GM12801 (cell line): Measurements from ENCODE around the gene HASPIN.

Source experiments
- TF ChIP-seq, protein P1 (sequence below): IDR thresholded peaks from one replicate; pipeline ENCODE4 v1.5.1; 2011; ENCODE audit warnings: control low read depth; ENCODE audit not compliant: insufficient read length; ENCODE audit errors: extremely low read depth

HASPIN gene

DNA sequence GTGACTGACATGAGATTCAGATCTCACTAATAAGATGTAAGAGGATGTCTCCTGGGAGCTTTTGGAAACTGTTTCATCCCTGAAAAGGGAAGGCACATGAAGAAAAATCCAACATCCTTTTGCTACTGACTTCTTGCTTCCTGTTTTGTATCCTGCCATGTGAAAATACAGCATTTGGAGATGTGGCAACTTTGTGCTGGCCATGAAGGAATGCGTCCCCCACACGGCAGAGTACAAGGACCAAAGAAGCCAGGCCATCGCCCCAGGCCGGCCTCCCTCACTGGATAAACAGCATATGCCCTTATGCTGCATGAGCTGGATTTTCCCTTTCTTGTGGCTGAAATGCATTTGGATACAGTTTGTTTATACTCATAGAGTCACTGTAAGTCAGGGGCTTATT lies 5.5 kb upstream of the HASPIN start:
- TF ChIP-seq, protein P1, sequence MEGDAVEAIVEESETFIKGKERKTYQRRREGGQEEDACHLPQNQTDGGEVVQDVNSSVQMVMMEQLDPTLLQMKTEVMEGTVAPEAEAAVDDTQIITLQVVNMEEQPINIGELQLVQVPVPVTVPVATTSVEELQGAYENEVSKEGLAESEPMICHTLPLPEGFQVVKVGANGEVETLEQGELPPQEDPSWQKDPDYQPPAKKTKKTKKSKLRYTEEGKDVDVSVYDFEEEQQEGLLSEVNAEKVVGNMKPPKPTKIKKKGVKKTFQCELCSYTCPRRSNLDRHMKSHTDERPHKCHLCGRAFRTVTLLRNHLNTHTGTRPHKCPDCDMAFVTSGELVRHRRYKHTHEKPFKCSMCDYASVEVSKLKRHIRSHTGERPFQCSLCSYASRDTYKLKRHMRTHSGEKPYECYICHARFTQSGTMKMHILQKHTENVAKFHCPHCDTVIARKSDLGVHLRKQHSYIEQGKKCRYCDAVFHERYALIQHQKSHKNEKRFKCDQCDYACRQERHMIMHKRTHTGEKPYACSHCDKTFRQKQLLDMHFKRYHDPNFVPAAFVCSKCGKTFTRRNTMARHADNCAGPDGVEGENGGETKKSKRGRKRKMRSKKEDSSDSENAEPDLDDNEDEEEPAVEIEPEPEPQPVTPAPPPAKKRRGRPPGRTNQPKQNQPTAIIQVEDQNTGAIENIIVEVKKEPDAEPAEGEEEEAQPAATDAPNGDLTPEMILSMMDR = no peak

DNA sequence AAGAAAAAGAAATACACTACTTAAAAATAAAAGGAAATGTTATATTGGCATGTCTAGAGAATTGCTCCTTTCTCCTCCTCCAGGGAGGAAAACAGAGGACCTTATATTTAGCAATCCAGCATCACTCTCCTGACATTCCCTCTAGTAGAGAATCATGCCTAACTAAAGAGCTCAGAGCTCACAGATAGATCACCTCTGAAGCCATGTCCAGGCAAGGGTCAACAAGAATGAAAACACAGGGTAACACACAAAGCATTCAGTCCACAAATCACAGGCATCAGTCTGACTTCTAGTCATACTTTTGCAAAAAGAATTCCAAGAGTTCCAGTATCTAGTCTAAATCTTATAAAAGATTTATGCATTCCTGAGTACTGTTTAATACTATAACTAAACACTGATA lies 4.4 kb upstream of the HASPIN start:
- TF ChIP-seq, protein P1 = no peak

DNA sequence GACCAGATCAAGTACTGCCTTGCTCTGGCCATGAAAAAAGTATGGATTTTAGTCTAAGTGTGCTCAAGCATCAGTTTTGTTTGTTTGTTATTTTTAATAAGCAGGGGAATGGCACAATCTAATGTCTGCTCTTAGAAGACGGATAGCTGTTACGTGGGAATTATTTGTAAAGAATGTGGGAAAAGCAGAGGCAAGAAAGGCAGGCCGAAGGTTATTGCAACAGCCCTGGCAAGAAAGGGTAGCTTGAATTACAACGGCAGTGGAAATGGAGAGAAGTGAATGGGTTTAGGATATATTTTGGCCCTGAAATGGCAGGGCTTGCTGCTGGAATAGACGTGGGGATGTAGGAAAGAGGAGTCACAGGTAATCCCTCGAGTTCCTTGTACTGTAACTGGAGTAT lies 987 bp upstream of the HASPIN start:
- TF ChIP-seq, protein P1 = no peak

DNA sequence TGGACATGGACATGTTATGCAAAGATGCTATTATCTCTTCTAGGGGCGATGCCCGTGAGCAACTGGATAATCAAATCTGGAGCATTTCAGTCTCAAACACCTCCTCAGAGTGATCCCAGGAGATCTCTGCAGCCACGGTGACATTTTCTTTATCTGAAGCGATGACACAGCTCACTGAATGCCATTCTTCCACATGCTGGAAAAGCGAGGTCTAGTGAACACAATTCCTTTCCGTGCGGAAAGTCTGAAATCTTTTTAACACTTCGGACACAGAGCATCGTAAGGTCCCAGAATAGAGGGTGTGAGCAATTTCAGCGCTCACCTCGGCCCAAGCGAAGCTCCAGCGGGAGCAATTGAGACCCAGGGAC lies 531 bp upstream of the HASPIN start:
- TF ChIP-seq, protein P1 = no peak

DNA sequence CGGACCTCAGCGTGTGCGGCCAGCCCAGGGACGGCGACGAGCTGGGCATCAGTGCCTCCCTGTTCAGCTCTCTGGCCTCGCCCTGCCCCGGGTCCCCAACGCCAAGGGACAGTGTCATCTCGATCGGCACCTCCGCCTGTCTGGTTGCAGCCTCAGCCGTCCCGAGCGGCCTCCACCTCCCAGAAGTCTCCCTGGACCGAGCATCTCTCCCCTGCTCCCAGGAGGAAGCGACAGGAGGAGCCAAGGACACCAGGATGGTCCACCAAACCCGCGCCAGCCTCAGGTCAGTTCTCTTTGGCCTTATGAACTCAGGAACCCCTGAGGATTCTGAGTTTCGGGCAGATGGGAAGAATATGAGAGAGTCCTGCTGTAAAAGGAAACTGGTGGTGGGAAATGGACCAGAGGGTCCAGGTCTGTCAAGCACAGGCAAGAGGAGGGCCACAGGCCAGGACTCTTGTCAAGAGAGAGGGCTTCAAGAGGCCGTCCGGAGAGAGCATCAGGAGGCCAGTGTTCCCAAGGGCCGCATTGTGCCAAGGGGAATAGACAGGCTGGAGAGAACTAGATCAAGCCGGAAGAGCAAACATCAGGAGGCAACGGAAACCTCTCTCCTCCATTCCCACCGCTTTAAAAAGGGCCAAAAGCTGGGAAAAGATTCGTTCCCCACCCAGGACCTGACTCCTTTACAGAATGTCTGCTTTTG lies 825 bp downstream of the HASPIN start:
- TF ChIP-seq, protein P1 = no peak

DNA sequence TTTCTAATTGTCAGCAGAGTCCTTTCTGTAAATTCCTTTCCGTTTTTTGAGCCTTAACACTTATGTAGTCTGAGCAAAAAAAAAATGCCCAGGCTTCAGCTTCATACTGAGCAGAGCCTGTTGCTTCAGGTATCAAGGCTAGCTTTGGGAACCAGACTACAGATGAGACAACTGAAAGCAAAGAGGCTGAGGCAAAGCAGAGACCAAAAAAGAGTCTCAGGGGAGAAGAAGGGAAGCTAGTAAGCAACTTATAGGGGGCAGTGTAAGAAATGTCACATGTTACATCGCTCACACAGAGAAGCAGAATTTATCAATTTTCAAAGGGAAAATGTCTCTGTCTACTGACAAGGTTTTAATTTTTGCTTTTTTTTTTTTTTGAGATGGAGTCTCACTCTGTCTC lies 3.3 kb downstream of the HASPIN start:
- TF ChIP-seq, protein P1 = no peak

DNA sequence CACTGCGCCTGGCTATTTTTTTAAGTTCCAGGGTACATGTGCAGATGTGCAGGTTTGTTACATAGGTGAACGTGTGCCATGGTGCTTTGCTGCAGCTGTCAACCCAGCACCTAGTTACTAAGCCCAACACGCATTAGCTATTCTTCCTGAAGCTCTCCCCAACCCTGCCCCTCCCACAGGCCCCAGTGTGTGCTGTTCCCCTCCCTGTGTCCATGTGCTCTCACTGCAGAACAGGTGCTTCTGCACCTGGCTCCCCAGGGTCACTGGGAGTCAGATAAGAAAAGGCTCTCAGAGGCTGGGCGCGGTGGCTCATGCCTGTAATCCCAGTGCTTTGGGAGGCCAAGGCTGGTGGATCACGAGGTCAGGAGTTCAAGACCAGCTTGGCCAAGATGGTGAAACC lies 6.2 kb downstream of the HASPIN start:
- TF ChIP-seq, protein P1 = no peak

DNA sequence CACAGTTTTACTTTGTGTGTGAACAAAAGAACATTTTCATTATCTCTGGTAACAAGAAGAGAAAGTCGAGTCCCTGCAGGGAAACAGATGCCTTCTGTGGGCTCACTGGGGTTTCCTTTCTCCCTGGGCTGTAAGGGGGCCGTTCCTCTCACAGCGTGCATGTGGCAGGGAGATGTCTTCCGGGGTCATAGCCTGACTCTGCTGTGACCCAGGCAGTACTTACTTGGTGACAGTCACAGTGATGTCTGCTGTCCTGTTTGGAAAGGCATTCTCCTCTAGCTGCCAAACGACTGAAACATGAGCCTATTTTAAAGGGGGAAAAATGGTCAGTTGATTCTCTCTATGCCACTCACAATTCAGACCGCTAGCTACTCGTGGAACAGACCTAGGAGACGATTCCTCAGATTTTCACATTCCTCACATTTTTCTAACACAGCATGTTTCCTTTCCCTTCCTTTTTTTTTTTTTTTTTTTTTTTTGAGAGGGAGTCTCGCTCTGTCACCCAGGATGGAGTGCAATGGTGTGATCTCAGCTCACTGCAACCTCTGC lies 7.3 kb downstream of the HASPIN start:
- TF ChIP-seq, protein P1 = no peak
